ENCODE data around the gene IWS1.

IWS1 gene

DNA sequence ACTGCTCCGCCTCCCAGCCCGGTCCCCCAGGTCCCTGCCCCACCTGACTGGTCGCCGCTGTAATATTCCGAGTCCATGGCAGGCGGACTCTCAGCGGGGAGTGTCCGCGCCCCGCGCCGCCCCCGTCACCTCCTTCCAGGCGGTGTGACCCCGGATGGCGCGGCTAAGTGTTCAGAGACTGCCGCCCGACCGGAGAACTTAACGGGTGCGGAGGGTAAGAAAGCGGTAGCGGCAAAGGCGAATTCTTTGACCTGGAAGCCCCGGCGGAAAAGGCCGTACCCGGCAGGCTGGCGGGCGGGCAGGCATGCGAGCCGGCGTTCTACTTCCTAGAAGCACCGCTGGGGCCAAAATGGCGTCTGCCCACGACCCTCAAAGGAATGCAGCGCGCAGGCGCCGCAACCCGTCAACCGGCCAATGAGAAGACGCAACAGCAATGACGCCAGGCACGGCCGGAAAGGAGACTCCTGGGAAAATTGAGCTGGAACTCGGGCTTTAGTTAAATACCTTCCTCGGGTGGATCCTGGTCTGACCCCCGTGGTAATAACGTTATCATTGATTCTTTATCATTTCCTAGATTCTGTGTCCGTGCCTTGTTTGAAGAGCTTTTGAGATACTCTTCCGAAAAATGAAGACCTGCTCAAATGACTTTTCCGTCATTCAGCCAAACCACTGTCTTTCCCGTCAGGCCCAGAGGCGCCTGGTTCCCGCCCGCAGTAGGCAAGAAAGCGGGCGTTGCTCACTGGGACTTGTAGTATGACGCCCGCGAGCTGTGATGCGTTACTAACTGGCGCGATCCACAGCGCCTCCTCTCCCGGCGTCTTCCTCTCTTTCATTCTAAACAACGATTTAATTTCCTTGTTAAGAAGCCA is at the start of gene IWS1:
IWS1 (minus strand) TSS at position 358 of the 869 bp plus-strand sequence; CDS start at position 77, 281 bp downstream.
- TF ChIP-seq, protein P1, sequence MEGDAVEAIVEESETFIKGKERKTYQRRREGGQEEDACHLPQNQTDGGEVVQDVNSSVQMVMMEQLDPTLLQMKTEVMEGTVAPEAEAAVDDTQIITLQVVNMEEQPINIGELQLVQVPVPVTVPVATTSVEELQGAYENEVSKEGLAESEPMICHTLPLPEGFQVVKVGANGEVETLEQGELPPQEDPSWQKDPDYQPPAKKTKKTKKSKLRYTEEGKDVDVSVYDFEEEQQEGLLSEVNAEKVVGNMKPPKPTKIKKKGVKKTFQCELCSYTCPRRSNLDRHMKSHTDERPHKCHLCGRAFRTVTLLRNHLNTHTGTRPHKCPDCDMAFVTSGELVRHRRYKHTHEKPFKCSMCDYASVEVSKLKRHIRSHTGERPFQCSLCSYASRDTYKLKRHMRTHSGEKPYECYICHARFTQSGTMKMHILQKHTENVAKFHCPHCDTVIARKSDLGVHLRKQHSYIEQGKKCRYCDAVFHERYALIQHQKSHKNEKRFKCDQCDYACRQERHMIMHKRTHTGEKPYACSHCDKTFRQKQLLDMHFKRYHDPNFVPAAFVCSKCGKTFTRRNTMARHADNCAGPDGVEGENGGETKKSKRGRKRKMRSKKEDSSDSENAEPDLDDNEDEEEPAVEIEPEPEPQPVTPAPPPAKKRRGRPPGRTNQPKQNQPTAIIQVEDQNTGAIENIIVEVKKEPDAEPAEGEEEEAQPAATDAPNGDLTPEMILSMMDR (IDR thresholded peaks at IDR 0.05; ENCODE audit: insufficient read depth, low read length, poor library complexity, severe bottlenecking) = no peak
- Histone ChIP-seq H3K27me3 (replicated peaks; ENCODE audit: control insufficient read depth, insufficient read depth, low read length) (no peaks in the 10 kb centered on the region), H3K36me3 (ENCODE audit: control insufficient read depth, insufficient read depth, low read length) (peaks cover 3% of the 10 kb centered on the region; the same call in 1 of the 2 replicates), H3K4me3 (replicated peaks; ENCODE audit: low read depth, low read length) (peak within 1 kb of the TSS; percentile 82)
- DNase-seq (ENCODE audit: extremely low read depth, insufficient read length) = peak; percentile 95

DNA sequence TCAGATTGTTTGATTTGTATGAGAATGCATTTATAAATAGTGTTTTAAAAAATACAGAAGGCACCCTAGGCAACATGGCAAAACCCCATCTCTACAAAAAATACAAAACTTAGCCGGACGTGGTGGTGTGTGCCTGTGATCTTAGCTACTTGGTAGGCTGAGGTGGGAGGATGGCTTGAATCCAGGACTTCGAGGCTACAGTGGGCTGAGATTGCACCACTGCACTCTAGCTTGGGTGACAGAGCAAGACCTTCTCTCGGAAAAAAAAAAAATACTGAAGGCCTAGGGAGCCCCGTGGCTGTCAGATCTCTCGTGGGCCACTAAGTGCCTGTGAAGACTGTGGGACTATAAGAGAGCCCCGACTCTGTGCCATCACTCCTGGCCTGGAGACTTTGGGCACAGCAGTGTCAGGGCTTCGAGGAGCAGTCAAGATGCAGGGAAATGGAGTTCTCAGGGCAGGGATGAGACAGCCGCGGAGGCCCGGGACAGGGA is 49.7 kb upstream of the IWS1 start:
- no peak overlapping the region for H3K4me3 ChIP-seq (replicated peaks; ENCODE audit: low read depth, low read length)
- H3K36me3 ChIP-seq (ENCODE audit: control insufficient read depth, insufficient read depth, low read length) = no peaks in the 10 kb centered on the region
- TF ChIP-seq, protein P1 (IDR thresholded peaks at IDR 0.05; ENCODE audit: insufficient read depth, low read length, poor library complexity, severe bottlenecking) = no peak
- no peak for DNase-seq (ENCODE audit: extremely low read depth, insufficient read length)
- H3K27me3 ChIP-seq (replicated peaks; ENCODE audit: control insufficient read depth, insufficient read depth, low read length) = no peaks in the 10 kb centered on the region

- H3K4me3 ChIP-seq (replicated peaks; ENCODE audit: low read depth, low read length) = no peak overlapping the region
- DNase-seq (ENCODE audit: extremely low read depth, insufficient read length) = no peak
- no peaks in the 10 kb centered on the region for H3K27me3 ChIP-seq (replicated peaks; ENCODE audit: control insufficient read depth, insufficient read depth, low read length)
- no peaks in the 10 kb centered on the region for H3K36me3 ChIP-seq (ENCODE audit: control insufficient read depth, insufficient read depth, low read length)
- TF ChIP-seq, protein P1 (IDR thresholded peaks at IDR 0.05; ENCODE audit: insufficient read depth, low read length, poor library complexity, severe bottlenecking) = peak; percentile 4
Measured at GRCh38 chr2:127575185-127575765, 49.0 kb upstream of the IWS1 start.

DNA sequence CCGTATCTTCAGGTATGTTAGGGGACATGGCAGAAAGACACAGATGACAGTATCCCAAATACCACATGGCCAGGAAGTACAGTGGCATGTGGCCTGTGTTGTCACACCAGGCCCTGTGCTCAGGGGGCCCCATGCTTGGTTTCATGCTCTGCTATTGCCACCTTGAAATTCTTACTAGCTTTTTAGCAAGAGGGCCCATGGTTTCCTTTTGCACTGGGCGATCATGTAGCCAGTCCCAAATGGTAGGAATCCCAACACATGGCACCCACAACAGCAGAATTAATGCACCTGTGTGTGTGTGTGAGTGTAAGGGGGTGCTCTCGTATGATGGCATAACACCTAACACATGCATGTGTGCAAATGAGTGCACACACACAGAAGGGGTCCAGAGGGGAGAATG is 48.4 kb upstream of the IWS1 start:
- H3K27me3 ChIP-seq (replicated peaks; ENCODE audit: control insufficient read depth, insufficient read depth, low read length) = no peaks in the 10 kb centered on the region
- DNase-seq (ENCODE audit: extremely low read depth, insufficient read length) = no peak

DNA sequence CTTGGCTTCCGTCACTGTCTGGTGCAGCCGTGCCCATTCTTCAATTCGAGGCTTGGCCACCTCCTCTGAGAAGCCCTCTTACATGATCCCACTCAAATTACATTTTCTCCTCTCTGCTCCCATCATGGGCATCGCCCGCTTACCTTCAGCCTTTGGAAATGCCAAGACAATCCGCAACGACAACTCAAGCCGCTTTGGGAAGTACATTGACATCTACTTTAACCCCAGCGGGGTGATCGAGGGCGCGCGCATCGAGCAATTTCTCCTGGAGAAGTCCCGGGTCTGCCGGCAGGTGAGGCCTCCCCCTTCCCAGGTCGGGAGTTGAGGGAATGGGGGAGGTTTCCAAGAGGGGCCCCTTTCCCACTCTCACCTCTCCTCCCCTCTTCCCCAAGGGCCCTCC is 47.5 kb upstream of the IWS1 start:
- no peak for DNase-seq (ENCODE audit: extremely low read depth, insufficient read length)
- TF ChIP-seq, protein P1 (IDR thresholded peaks at IDR 0.05; ENCODE audit: insufficient read depth, low read length, poor library complexity, severe bottlenecking) = no peak
- Histone ChIP-seq H3K36me3 (ENCODE audit: control insufficient read depth, insufficient read depth, low read length) (no peaks in the 10 kb centered on the region), H3K4me3 (replicated peaks; ENCODE audit: low read depth, low read length) (no peak overlapping the region), H3K27me3 (replicated peaks; ENCODE audit: control insufficient read depth, insufficient read depth, low read length) (no peaks in the 10 kb centered on the region; the same call in 1 of the 2 replicates)

More for the DNA sequence above, 48.4 kb upstream of the IWS1 start:
- TF ChIP-seq, protein P1 (IDR thresholded peaks at IDR 0.05; ENCODE audit: insufficient read depth, low read length, poor library complexity, severe bottlenecking) = no peak
- Histone ChIP-seq H3K4me3 (replicated peaks; ENCODE audit: low read depth, low read length) (no peak overlapping the region), H3K36me3 (ENCODE audit: control insufficient read depth, insufficient read depth, low read length) (no peaks in the 10 kb centered on the region)

Data from GM06990 (cell line).